Measurements from ENCODE around the gene PTPMT1. TPM values are rescaled to one million over a fixed set of nuclear protein-coding genes. Genes with fewer than 3 reads are reported as not detected.

Gene PTPMT1
- total RNA-seq, 1 experiment from 2014 or later: 88.1 TPM

DNA sequence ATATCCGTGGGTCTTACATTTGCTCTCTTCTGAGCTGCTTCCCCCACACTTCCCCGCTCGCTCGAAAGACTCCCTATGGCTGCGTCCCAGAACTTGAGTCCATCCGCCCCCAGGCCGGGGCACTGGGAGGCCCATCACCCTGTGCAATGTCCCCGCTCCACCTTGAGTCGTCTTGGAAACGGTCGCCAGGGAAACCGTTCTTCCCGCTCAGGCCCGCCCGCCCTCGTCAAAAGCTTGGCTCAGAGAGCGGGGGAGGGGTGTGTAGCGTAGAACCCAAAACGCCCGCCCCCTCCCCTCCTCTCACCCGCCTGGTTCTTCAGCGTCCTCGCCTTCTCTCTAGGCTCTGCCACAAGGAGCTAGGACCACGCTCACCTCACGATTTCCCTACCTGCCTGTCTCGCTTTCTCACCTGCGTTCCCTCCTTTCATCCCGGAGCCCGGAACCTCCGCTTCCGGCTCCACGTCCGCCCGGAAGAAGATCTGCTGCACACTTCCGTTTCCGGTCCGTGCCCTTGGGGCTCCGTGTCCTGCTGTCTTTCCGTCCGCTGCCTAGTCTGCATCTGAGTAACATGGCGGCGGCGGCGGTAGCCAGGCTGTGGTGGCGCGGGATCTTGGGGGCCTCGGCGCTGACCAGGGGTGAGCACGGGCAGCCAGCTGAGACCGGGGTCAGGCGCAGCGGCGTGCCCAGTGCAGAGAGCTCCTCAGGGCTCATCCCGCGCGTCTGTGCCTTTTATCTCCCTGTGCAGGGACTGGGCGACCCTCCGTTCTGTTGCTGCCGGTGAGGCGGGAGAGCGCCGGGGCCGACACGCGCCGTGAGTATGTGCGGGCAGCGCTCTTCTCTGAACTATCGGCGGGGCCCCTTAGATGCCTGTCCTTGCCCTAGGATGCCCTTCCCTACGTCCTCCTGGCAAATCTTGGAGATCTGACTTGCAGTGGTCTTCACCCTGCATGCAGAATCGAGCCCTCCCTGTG is 13.4 kb downstream of the PTPMT1 start, which contains the start of the genes KBTBD4 and NDUFS3:
TSS of gene KBTBD4 (minus strand) at position 447 of the 971 bp plus-strand sequence. CDS start at position 428, 19 bp downstream.
TSS of gene NDUFS3 (plus strand) at position 551 of the 971 bp plus-strand sequence. CDS start at position 569, 18 bp downstream.
- DNase-seq (ENCODE audit: low read depth): peak; percentile 82

DNA sequence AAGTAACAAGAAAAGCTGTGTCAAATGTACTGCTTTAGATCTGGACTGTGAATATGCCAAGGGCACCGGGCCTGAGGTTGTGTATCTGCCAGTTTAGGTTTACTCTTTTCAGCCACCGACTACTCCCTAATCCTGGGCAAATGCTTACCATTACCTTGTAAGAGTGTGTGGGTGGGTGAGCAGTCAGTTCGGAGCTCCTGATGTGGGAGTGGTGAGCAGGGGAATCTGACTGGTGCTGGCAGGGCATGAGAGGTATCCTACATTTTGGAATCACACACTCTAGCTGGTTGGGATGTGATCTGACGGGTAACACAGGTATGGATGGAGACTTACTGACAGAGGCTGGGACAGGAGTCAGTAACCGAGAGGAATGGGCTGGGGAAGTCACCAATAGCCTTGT is 18.4 kb downstream of the PTPMT1 start:
- DNase-seq (ENCODE audit: low read depth): no peak

DNA sequence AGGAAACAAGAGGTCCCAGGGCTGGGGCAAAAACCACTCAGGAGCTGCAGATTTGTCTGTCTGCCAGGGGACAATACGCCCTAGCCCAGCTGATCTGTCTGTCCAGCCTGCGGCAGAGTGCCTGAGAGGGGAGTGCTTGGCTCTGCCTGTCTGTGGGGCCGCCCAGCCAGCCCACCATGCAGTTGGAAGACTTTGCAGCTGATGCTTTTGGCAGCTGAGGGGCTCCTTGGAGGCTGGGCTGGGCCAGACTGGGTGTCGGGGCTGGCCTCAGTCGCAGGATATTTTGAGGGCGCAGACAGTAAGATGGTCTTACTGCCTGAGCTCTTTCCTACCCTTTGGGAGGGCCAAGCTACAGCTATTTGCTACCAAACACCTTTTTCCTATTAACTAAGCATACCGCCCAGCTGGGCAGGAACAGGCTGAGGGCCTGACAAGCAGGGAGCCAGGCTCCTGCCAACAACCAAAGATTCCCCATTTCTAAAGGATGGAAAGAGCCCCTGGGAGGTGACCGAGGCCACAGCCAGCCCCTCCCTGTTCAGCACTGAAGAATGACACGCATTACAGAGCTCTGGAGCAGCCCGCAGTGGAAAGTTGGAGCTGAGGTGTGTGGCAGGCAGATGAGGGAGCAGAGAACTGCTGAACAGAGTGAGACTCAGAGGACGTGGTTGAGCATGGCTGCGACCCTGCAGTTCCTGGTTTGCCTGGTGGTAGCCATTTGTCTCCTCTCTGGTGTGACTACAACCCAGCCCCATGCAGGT is 20.9 kb downstream of the PTPMT1 start, which contains the start of gene FAM180B:
TSS of gene FAM180B (plus strand) at position 581 of the 758 bp plus-strand sequence. CDS start at position 672, 91 bp downstream.
- DNase-seq (ENCODE audit: low read depth): no peak

GRCh38 chr11:47587039-47587716 is 21.8 kb downstream of the PTPMT1 start:
- DNase-seq (ENCODE audit: low read depth): no peak

DNA sequence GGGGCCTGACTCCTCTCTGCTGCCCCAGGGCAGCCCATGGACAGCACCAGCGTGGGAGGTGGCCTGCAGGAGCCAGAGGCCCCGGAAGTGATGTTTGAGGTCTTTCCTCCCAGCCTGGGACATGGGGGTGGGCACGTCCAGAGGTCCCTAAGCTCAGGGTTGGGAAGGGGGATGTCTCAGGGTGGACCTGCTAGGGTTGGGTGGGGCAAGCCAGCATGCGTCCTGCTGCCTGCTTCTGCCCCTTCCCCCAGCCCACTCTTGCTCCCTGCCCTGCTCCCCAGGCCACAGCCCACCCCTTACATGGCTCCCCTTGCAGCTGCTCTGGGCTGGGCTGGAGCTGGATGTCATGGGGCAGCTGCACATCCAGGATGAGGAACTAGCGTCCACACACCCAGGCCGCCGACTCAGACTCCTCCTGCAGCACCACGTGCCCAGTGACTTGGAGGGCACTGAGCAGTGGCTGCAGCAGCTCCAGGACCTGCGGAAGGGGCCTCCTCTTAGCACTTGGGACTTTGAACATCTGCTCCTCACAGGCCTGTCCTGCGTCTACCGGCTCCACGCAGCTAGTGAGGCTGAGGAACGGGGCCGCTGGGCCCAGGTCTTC is 22.4 kb downstream of the PTPMT1 start:
- DNase-seq (ENCODE audit: low read depth): peak; percentile 29

- no peak for DNase-seq (ENCODE audit: low read depth)
Observed at GRCh38 chr11:47589118-47589517, 23.7 kb downstream of the PTPMT1 start.

- no peak for DNase-seq (ENCODE audit: low read depth)
Observed at GRCh38 chr11:47589584-47589976, 24.2 kb downstream of the PTPMT1 start.

GRCh38 chr11:47589977-47590861 is 24.8 kb downstream of the PTPMT1 start:
- no peak for DNase-seq (ENCODE audit: low read depth)

DNA sequence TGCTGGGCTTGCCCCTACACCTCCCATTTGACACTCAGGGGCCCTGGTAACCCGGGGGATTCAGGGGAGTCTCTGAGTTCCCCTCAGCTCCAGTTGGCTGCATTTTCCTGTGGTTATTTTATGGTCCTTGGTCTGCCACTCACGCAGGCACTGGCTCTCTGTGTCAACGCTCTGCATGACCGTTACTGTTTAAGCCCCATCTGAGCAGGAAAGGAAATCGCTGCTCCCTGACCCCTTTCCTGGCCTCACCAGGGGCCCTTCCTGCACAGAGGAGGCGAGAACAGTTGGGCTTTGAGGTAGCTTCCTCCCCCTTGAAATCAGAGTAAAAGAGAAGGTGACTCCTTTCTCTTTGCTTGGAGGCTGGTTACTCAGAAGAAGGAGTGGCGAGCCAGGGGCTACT is 26.4 kb downstream of the PTPMT1 start:
- DNase-seq (ENCODE audit: low read depth): no peak

DNA sequence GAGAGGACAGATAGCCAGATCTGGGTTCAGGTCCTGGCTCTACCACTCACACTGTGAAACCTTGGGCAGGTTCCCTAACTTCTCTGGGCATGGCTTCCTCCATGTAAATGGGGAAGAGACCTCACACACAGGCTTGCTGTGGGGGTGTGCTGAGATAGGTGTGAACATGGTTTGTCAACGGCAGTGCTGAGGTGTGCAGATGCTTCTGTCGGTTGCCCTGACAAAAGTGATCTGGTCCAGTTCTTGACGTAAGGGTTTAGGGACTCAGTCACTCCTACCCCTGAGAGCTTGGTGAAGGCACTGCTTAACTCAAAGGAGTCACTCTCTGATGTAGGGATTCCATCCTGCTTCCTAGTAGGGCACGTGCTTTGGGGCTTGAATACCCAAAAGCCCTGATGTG is 26.9 kb downstream of the PTPMT1 start:
- DNase-seq (ENCODE audit: low read depth): no peak

GRCh38 chr11:47592970-47593369 is 27.6 kb downstream of the PTPMT1 start:
- no peak for DNase-seq (ENCODE audit: low read depth)

DNA sequence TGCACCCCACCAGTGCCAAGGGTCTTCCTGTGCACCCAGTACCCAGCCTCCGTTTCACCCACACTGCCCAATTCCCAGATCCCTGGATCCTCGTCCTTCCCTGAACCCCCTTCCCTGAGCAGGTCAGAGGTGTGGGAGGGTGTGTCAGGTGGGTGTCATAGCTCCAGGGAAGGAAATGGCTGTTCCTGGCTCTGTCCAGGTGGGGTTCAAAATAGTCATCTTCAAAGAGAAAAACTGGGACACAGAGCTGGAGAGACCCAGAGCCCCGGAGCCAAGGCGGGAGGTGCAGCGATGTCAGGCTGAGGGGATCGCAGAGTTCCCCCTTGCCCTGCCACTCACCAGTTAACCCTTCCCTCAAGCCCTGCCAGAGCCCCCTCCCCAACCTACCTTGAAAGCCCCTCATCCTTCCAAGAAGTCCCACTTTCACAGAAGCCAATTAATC is 28.1 kb downstream of the PTPMT1 start:
- no peak for DNase-seq (ENCODE audit: low read depth)

DNA sequence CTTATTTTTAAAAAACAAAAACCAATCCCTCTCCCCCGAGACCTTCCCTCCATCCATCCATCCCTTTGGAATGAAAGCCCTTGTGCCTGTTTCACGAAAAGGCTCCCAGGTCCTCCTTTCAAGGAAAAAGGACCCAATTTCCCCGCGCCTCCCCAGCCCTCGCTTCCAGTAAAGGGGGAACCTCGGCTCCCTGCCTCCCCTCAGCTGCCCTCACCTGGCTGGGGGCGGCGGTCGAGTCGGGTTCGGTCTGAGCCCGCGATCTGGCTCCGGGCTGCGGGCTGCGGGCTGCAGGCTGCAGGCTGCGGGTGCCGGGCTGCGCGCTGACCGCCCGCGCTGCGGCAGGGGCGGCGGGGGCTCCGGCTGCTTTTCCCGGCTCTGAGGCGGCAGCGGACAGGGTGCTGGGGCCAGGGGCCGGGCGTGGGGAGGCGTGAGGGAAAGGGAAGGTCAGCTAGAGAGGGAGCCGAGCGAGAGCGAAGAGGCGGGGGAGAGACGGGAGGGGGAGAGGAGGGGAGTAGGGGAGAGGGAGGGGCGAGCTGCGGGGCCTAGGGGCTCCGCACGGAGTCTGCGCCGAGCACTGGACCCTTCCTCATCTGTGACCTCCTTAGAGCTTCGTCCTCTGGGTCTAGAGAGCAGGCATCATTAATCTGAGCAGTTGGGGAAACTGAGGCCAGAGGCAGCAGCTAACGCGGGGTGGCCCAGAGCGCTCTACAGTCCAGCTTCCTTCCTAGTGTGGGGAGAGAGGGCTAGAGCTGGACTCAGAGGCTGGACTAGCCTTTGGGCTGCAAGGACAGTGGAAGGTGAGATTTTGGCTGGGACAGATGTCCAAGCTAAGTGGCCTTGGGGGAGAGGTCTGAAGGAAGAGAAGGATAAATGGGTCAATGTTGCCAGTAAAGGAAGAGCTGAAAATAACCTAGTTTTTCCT is 28.8 kb downstream of the PTPMT1 start, which contains the start of gene C1QTNF4:
TSS of gene C1QTNF4 (minus strand) at position 478 of the 922 bp plus-strand sequence. CDS start 3,601 bp downstream, outside the sequence.
- no peak for DNase-seq (ENCODE audit: low read depth)

GRCh38 chr11:47595029-47595428 is 29.6 kb downstream of the PTPMT1 start:
- no peak for DNase-seq (ENCODE audit: low read depth)

GRCh38 chr11:47595967-47596366 is 30.6 kb downstream of the PTPMT1 start:
- DNase-seq (ENCODE audit: low read depth): no peak

DNA sequence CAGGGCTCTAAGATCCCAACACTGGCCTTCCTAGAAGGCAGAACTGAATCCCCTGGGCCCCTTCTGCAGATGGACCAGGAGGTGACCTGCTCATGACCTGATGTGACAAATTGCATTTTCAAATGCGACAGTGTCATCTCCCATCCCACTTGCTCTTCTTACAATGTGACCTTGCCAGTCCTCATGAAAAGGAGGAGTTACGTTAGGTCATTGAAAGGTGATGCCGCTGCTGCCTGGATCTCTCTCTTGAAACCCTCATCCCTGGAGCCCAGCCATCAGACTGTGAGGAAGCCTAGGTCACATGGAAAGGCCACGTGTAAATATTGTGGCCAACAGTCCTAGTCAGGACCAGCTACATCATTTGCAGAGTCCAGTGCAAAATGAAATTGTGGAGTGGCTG is 34.5 kb downstream of the PTPMT1 start:
- peak; percentile 11 for DNase-seq (ENCODE audit: low read depth)

DNA sequence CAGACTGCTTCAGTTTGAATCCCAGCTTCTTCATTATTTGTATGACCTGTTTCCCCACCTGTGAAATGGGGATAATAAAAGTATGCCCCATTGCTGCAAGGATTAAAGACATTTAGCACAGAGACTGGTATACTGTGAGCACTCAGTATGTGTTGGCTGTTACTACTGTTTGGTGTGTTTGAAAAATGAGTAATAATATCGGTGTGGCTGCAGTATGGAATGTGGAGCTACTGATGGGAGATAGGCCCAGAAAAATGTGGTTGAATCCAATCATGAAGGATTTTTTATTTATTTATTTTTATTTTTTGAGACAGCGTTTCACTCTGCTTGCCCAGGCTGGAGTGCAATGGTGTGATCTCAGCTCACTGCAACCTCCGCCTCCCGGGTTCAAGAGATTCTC is 37.9 kb downstream of the PTPMT1 start:
- no peak for DNase-seq (ENCODE audit: low read depth)

- no peak for DNase-seq (ENCODE audit: low read depth)
Observed at GRCh38 chr11:47605921-47606320, 40.5 kb downstream of the PTPMT1 start.

DNA sequence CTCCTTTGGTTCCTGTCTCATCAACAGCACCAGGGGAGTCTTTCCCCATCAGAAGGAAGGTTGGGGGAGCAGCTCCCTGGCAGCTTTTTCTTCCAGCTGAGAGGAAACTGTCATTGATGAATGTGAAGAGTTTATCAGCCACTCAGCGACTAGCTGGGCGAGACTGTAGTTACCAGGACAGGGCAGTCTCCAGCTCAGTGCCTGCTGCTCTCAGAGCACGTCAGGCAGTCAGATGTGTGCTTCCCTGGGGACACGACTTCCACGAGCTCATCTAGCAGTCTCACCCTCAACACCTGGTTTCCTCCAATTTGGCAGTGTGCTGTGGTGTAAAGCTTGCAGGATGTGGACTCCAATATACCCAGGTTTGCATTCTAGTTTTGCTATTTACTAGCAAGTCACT is 41.3 kb downstream of the PTPMT1 start:
- peak; percentile 31 for DNase-seq (ENCODE audit: low read depth)
